K562 (cell line): ENCODE results near the gene CCDC171. TPM values are rescaled to one million over a fixed set of nuclear protein-coding genes. Genes with fewer than 3 reads are reported as not detected.

Experiments
- ATAC-seq: fragments of 200-7000 bp; cut with Tn5 transposase; 3 replicates; pipeline ENCODE4 v1.9.1; 2020; ENCODE audit warnings: moderate library complexity
- BruUV-seq: library from RNA; stranded (reverse); fragments of 400-500 nt; replicated peaks from 2 replicates; lab custom pipeline; 2021; lab: Mats Ljungman, UMichigan
- CTCF ChIA-PET: fragments of 300-600 bp; formaldehyde crosslinking; extraction: SDS; loops from one replicate; lab custom pipeline; 2021; ENCODE audit warnings: low intra/inter-chr PET ratio; lab: Yijun Ruan, JAX
- POLR2A ChIA-PET: fragments of 300-600, 350-650 bp; sonication (Branson Sonifier 250); formaldehyde crosslinking; extraction: SDS; loops from one replicate; lab custom pipeline; 2021; ENCODE audit warnings: antibody characterized with exemption, inconsistent platforms; lab: Yijun Ruan, JAX
- DNase-seq, 4 experiments: peaks; one replicate each; pipeline versions ENCODE4 v3.0.0 to v3.0.0-alpha.2; 2011 to 2018; ENCODE audit warnings: low spot score in 3 of 4, mixed read lengths in 3 of 4; ENCODE audit errors: extremely low read depth in 1 of 4
- FAIRE-seq: peaks from 2 replicates; lab custom pipeline; 2011; peaks lifted over from hg19 to GRCh38; lab: Jason Lieb, UNC
- H2AFZ ChIP-seq: 2 replicates; pipeline ENCODE4 v1.6.0; 2011; ENCODE audit warnings: low read depth, low read length, control low read depth, inconsistent platforms
- H3K27ac ChIP-seq: fragments of 200-600 bp; 3 replicates; pipeline ENCODE4 v1.8.0; 2011; ENCODE audit warnings: low read depth, mild to moderate bottlenecking, control low read depth, inconsistent platforms, low read length, moderate library complexity, mixed read lengths; ENCODE audit errors: extremely low read depth
- H3K27me3 ChIP-seq, 2 experiments: fragments of 300-600 bp in 1 of 2; 2 replicates in 1 of 2; 3 replicates in 1 of 2; pipeline versions ENCODE4 v1.6.0 to v1.8.0; 2011; ENCODE audit warnings: inconsistent platforms in 2 of 2, low read length in 2 of 2, mild to moderate bottlenecking in 1 of 2, mixed read lengths in 1 of 2, moderate library complexity in 1 of 2; ENCODE audit not compliant: control insufficient read depth in 2 of 2, insufficient read depth in 2 of 2
- H3K36me3 ChIP-seq: fragments of 300-600 bp; 3 replicates; pipeline ENCODE4 v1.8.0; 2011; ENCODE audit warnings: mild to moderate bottlenecking, low read length, inconsistent platforms; ENCODE audit not compliant: control insufficient read depth, insufficient read depth
- H3K4me1 ChIP-seq, 2 experiments: fragments of 200-600 bp in 1 of 2; replicated peaks in 1 of 2; 2 replicates in 1 of 2; 3 replicates in 1 of 2; pipeline versions ENCODE4 v1.5.1 to v1.8.0; 2011; ENCODE audit warnings: inconsistent platforms in 2 of 2, low read length in 2 of 2, mild to moderate bottlenecking in 1 of 2, mixed read lengths in 1 of 2, moderate library complexity in 1 of 2; ENCODE audit not compliant: control insufficient read depth in 2 of 2, insufficient read depth in 2 of 2
- H3K4me2 ChIP-seq: 2 replicates; pipeline ENCODE4 v1.6.1; 2011; ENCODE audit warnings: low read length, control low read depth, inconsistent platforms, mixed read lengths; ENCODE audit not compliant: insufficient read depth
- H3K4me3 ChIP-seq: fragments of 200-600 bp; sonication (generic), shearing (Covaris generic); 2 replicates; pipeline ENCODE4 v1.5.1; 2016; ENCODE audit warnings: control low read depth, inconsistent platforms
- H3K79me2 ChIP-seq: fragments of 200-600 bp; 3 replicates; pipeline ENCODE4 v1.8.0; 2011; ENCODE audit warnings: low read length, inconsistent platforms; ENCODE audit not compliant: control insufficient read depth, insufficient read depth
- H3K9ac ChIP-seq, 2 experiments: 2 replicates each; pipeline versions ENCODE4 v1.6.0 to v1.6.1; 2011; ENCODE audit warnings: low read depth in 2 of 2, low read length in 2 of 2, control low read depth in 1 of 2, inconsistent platforms in 1 of 2, mild to moderate bottlenecking in 1 of 2, mixed read lengths in 1 of 2; ENCODE audit not compliant: insufficient read depth in 1 of 2
- H3K9me1 ChIP-seq: one replicate; pipeline ENCODE4 v1.6.0; 2011; ENCODE audit warnings: inconsistent platforms, mild to moderate bottlenecking, low read length, moderate library complexity; ENCODE audit not compliant: control insufficient read depth, insufficient read depth
- H3K9me3 ChIP-seq: replicated peaks from 2 replicates; pipeline ENCODE4 v1.5.1; 2011; ENCODE audit warnings: low read depth, low read length, inconsistent platforms; ENCODE audit not compliant: control insufficient read depth, insufficient read depth
- H4K20me1 ChIP-seq: replicated peaks from 2 replicates; pipeline ENCODE4 v1.6.1; 2011; ENCODE audit warnings: low read length, inconsistent platforms, mixed read lengths; ENCODE audit not compliant: control insufficient read depth, insufficient read depth
- ASH1L ChIP-seq: fragments of 450-650 bp; IDR thresholded peaks from 2 replicates; pipeline ENCODE4 v1.6.1; 2018; ENCODE audit warnings: borderline replicate concordance, mild to moderate bottlenecking, low read depth; ENCODE audit not compliant: partially characterized antibody
- BHLHE40 ChIP-seq: IDR thresholded peaks from 2 replicates; pipeline ENCODE4 v1.6.1; 2011; ENCODE audit warnings: low read length, improper control_type of control experiment
- CHCHD3 ChIP-seq: fragments of 250-450 bp; sonication (Bioruptor Pico); IDR thresholded peaks from 2 replicates; pipeline ENCODE4 v2.1.2; 2022; ENCODE audit warnings: mild to moderate bottlenecking
- NCOR1 ChIP-seq: fragments of 450-650 bp; IDR thresholded peaks from 2 replicates; pipeline ENCODE4 v1.6.1; 2016; ENCODE audit warnings: mild to moderate bottlenecking, moderate library complexity
- RNF2 ChIP-seq: sonication (generic); IDR thresholded peaks from 2 replicates; pipeline ENCODE4 v1.6.1; 2016
- SAFB2 ChIP-seq: fragments of 200-400 bp; formaldehyde crosslinking; IDR thresholded peaks from 2 replicates; pipeline ENCODE4 v1.6.1; 2018; ENCODE audit warnings: borderline replicate concordance, low read length, low read depth, moderate library complexity; ENCODE audit not compliant: severe bottlenecking
- SP2 ChIP-seq: IDR thresholded peaks from 2 replicates; pipeline ENCODE4 v1.6.1; 2011; ENCODE audit warnings: mild to moderate bottlenecking, low read depth, low read length, moderate library complexity; ENCODE audit not compliant: poor library complexity, severe bottlenecking; ENCODE audit errors: extremely low read depth
- SRSF1 ChIP-seq: fragments of 200-400 bp; formaldehyde crosslinking; IDR thresholded peaks from 2 replicates; pipeline ENCODE4 v1.6.1; 2017; ENCODE audit warnings: mild to moderate bottlenecking, low read depth, low read length, moderate library complexity
- TEAD1 ChIP-seq, 2 experiments: fragments of 450-650 bp in 1 of 2; sonication (generic) in 1 of 2; formaldehyde crosslinking; IDR thresholded peaks; 2 replicates each; pipeline versions ENCODE4 v1.4.0 to v1.8.0; 2020 to 2022; ENCODE audit warnings: mild to moderate bottlenecking in 2 of 2, missing genetic modification reagents in 1 of 2
- TFE3 ChIP-seq: fragments of 450-650 bp; formaldehyde crosslinking; IDR thresholded peaks from 2 replicates; pipeline ENCODE4 v1.4.0; 2020; ENCODE audit warnings: mild to moderate bottlenecking, mixed read lengths
- ZNF655 ChIP-seq: fragments of 250-450 bp; sonication (Bioruptor Pico); IDR thresholded peaks from 2 replicates; pipeline ENCODE4 v1.5.0; 2021
- WGBS: fragments of 100-300 bp; shearing (Covaris generic); methylation state at CpG from one replicate; pipeline ENCODE4 v1.1.6; 2016; ENCODE audit warnings: low coverage, mixed read lengths; ENCODE audit not compliant: insufficient coverage; ENCODE audit errors: missing lambda C conversion rate; 5-methylcytosine and 5-hydroxymethylcytosine counted together
- in situ Hi-C: fragments of 300-500 bp; cut with MboI; formaldehyde crosslinking; loops from 4 replicates; pipeline ENCODE4 v1.15.0; 2018; ENCODE audit warnings: inconsistent platforms, mixed read lengths
- intact Hi-C: fragments of 100-400 bp; cut with micrococcal nuclease; formaldehyde crosslinking; loops from 2 replicates; pipeline ENCODE4 v1.14.2; 2022
- polyA plus RNA-seq, 8 experiments: library from polyadenylated mRNA; depleted of rRNA in 4 of 8; stranded (reverse) in 5 of 8; unstranded in 3 of 8; fragments of >200 nt; fragmentation: Nextera tagmentation in 2 of 8; fragmentation: Illumina TruSeq in 1 of 8; extraction: Ambion mirVana in 2 of 8; extraction: Trizol in 1 of 8; gene quantifications; 2 replicates each; pipeline versions ENCODE4 v1.2.1 to v1.2.3, GENCODE V29; 2011 to 2014; ENCODE audit warnings: inconsistent platforms in 1 of 8, missing spikeins in 1 of 8
- total RNA-seq, 7 experiments: library from RNA; depleted of rRNA in 6 of 7; stranded (reverse); fragments of >200 nt in 6 of 7; fragmentation: Illumina TruSeq in 2 of 7; extraction: Trizol in 2 of 7; gene quantifications; 2 replicates each; pipeline versions ENCODE4 v1.2.1 to v1.2.3, GENCODE V29; 2011 to 2021; ENCODE audit warnings: low replicate concordance in 1 of 7

CCDC171 gene
- total and polyA plus RNA-seq, 9 of the 15 experiments (the other 6 are each of a cell fraction or from before 2014, with no cell fraction given) = 0.08 to 3.8 (median 0.27) TPM

GRCh38 chr9:15965246-15965745 lies 412.5 kb downstream of the CCDC171 start:
- no TSS peak for BruUV-seq
- intact Hi-C loops = no loop called here
- H3K27me3 ChIP-seq = no peaks in the 10 kb centered on the region

More at GRCh38 chr9:15965246-15965745, 412.5 kb downstream of the CCDC171 start:
- Histone ChIP-seq H3K9ac (no peak overlapping the region), H4K20me1 (no peaks in the 10 kb centered on the region), H3K4me2 (no peak overlapping the region), H3K36me3 (no peaks in the 10 kb centered on the region), H3K9me1 (no peaks in the 10 kb centered on the region), H3K9me3 (no peaks in the 10 kb centered on the region), H3K4me1 (no peaks in the 10 kb centered on the region), H2AFZ (no peak overlapping the region), H3K4me3 (no peak overlapping the region), H3K79me2 (no peaks in the 10 kb centered on the region), H3K27ac (no peak overlapping the region)
- ChIA-PET POLR2A (no interaction called here), CTCF (no interaction called here)
- no peak for TF ChIP-seq CHCHD3 (CRISPR knock-in tag)
- no peak for TF ChIP-seq TFE3 (CRISPR knock-in tag)
- TF ChIP-seq SRSF1 = no peak
- TF ChIP-seq TEAD1 (CRISPR knock-in tag; IDR thresholded peaks at IDR 0.05) = no peak
- TF ChIP-seq NCOR1 = no peak
- TF ChIP-seq SAFB2 = no peak
- no peak for TF ChIP-seq RNF2
- no peak for TF ChIP-seq ZNF655
- no peak for TF ChIP-seq SP2
- TF ChIP-seq BHLHE40 = no peak
- no peak for TF ChIP-seq ASH1L
- in situ Hi-C loops = no loop called here
- WGBS = 4% methylated on average over 2 of the region's 2 CpGs
- FAIRE-seq (no peak), ATAC-seq (no peak), DNase-seq (no peak)
